GM21737 (cell line): ENCODE data around the gene DLX2.

Experiments
- ATAC-seq: cut with Tn5 transposase; IDR thresholded peaks from one replicate; pipeline ENCODE4 v1.9.1; 2021; ENCODE audit warnings: mild to moderate bottlenecking, moderate library complexity; ENCODE audit not compliant: unreplicated experiment

DLX2 gene

GRCh38 chr2:172094294-172095145 lies 8.2 kb downstream of the DLX2 start:
- no peak for ATAC-seq

DNA sequence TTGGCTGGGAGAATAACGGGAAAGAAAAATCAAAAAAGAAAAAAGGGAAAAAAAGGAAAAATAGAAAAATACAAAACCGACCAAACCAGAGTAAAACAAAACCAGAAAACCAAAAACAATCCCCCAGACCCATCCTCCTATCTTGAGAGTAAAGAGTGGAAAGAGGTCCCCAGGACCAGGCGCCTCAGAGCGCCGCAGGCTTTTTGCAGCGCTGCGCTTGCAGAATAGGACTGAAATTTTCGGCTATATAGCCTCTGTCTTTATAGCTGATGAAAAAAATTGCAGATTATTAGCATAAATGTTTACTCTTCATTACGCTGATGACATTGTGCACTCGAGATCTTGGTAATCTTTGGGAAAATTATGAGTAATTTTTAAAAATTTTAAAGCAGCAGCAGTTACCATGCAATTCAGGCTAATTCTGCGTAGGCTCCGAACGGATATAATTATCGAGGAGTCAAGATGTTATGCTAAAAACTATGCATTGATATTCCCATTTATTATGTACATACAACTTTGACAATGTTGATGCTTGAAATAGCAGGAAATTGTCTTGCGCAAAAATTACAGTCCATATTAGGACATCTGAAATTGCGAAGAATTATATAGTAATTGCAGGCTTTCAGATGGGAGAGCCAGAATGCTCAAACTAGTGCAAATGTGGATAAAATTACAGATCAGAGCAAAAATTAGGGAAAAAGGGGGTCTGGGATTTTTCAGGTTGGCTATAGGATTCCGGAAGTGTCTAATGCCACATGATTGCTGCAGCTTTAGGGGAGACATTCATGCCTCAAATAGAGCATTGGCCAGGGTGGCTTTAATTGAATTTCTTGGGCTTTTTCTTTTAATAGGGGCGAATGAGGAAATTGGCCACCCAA lies 9.0 kb downstream of the DLX2 start:
- no peak for ATAC-seq

DNA sequence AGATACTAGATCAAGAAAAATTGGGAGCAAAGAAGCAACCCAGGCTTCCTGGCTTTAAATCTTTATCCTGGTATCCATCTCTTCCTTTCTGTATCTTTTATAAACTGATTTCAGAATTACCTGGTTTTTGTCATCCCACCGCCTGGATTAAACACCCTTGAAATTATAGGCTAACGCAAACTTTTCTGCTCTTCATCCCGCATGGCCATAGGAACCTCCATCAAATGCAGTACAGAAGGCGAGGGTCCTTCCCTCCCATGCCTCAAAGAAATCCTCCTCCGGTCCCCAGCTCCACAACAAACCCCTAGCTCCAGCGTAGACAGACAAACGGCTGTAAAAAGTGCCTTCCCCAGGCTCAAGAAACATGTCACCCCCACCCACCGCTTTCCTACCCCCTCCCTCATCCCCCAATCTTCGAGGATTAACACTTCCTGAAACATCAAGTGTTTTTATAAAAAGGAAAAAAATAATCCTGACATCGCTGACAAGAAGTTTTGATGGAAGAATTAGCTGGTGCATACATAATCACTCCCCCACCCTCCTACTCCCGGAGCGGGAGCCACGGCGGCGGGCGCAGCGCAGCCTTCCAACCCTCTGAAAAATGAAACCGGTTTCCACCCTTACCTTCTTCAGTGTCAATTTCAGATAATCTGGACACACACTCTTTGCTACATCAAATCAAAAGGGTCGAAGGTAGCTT lies 9.8 kb downstream of the DLX2 start:
- ATAC-seq, result no peak

DNA sequence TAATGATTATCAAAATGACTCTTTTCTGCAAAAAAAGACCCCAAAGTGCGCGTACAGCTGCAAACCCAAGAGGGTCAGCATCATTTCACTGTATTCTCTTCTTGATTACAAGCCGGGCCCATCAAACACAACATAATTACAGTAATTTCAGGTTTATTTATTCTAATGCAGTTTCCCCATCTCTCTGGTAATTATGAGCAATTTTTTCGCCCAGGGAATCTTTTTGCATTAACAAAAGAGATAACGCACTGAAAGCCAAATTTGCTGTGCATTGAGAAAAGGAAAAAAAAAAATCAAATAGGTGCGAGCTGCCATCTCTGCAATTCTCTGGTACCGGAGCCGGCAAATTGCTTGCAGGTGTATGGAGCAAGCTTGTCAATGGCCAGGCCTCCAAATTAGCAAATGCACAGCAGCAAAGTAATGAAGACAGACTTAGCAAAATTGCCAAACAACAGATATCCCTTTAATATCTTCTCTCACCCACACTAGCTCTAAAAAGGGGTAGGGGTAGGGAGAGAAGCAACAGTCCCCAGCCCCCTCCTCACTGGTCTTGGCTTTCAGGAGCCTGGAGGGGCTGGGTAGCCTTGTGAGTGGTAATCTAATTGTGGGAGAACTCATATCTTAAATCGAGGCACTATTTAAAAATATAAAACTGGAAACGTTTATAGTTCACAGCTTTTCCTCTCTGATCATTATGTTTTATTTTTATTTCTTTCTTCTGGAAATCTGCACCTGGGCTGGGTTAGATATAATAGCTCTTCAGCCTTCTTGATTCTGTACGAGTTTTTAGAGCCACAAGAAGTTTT lies 10.7 kb downstream of the DLX2 start:
- ATAC-seq, result no peak

DNA sequence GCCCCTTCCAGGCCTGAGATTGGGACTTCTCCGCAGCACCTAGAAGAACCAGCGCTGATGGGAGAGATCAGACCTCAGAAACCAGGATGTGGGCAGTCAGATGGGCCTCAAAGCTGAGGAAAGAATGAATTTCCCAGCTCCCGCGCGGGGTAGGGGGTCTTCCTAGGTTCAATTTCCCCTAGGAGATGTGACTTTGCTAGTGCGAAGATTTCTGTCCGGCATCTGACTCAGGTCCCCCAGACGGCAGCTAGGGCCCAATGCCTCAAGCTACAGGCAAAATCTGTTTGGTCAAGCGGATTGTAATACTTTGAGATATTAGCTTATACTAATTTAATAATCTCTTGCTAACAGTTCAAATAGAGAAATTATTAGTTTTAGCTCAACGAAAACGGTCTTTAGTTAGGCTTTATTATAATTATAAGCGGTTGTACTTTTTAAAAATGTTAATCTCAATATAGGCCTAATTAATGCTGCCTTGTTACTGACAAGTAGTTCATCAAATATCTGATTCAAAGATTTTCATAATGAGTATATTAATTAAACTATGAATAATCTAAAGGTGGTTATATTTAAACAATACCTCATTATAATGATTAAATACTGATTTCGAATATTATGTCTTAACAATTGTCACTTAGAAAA lies 11.6 kb downstream of the DLX2 start:
- ATAC-seq, result no peak

DNA sequence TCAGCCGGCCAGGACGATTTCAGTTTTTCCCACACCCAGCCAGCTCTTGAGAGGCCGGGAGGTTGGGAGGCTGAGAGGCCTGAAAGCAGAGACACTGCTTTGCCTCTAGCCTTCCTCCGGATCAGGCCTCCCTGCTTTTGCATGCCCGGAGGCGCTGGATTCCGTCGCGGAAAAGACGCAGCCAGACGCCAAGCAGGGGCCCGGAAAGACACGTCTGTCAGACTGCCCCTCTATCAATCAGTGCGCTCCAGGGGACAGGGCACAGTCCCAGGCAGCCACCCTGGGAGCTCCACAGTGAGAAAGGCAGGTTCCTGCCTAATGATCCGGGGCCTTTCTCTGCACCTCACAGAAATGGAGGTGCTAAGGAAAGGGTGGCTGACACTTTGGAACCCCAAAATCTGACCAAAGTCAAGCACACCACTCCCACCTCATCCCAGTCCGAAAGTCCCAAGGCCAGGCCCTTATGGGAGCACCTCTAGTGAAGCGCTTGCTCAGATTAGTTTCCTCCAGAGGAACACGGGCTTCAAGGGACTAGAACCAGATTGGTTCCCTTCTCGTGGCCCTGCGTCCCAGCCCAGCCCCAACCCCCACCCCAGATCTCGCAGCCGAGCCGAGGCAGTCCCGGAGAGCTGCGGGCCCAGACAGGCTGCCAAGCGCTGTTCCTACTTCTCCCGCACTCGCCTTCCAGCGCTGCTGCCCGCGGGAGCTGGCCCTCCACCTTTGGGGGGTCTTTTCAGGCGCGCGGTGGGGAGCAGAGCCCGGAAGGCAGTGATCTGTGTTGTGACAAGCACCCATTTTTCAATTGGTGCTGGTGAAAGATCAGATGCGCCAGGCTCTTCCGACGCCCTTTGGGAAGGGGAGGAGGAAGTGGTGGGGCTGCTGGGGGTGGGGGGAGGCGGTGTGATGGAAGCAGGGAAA lies 12.4 kb downstream of the DLX2 start:
- ATAC-seq, result no peak

DNA sequence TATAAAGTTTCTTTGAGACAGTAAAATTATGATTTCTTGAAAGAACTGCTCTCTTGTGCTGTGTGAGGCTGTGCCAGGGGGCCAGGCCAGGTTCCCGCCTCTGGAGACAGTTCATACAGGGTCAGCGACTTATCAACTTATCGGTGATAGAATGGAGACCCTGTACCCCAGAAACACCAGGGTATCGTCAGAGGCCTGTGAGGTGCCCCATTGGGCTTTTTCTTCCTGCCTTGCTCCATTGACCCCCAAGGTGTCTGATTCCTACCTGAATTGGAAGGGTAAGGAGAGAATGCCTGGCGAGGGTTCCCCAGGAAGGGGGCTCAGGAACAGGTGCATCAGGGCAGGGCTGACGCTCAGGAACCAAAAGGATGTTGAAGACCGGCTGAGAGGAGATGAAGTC lies 13.1 kb downstream of the DLX2 start:
- ATAC-seq, result no peak

- ATAC-seq, result no peak
These were observed 13.6 kb downstream of the DLX2 start for GRCh38 chr2:172089005-172089504.

GRCh38 chr2:172088245-172089004 lies 14.3 kb downstream of the DLX2 start:
- no peak for ATAC-seq

GRCh38 chr2:172087780-172088244 lies 14.9 kb downstream of the DLX2 start:
- ATAC-seq, result no peak

DNA sequence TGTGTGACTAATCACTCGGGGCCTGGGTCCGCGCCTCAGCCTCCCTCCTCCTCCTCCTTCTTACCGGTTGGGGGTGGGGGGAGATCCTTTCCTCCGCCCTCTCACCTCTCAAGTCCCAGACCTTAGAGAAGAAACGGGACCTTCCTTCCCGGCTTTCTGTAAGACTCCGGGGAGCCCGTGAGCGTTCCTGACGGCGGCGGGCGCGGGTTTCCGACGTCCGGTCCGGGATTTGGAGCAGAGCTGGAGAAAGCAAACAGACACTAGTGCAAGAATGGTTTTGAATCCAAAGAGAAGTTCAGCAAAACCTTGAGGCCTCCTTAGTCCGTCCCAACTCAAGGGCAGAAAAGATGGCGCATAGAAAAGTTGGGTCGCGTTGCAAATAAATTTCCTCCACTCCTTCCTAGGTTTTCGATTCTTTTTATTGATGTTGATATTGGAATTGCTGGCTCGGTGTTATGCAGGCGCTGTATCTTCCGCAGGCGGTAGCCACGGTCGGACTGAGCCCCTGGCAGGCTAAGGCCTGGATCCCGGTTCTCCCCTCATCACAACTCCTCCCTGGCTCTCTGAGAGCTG lies 15.4 kb downstream of the DLX2 start:
- no peak for ATAC-seq

GRCh38 chr2:172086241-172087206 lies 16.2 kb downstream of the DLX2 start:
- no peak for ATAC-seq

- no peak for ATAC-seq
These were observed 17.1 kb downstream of the DLX2 start, which contains the start of gene DLX1 for GRCh38 chr2:172085460-172086159. DLX1 (plus strand) TSS chr2:172085507; CDS start chr2:172085678, 171 bp downstream.

DNA sequence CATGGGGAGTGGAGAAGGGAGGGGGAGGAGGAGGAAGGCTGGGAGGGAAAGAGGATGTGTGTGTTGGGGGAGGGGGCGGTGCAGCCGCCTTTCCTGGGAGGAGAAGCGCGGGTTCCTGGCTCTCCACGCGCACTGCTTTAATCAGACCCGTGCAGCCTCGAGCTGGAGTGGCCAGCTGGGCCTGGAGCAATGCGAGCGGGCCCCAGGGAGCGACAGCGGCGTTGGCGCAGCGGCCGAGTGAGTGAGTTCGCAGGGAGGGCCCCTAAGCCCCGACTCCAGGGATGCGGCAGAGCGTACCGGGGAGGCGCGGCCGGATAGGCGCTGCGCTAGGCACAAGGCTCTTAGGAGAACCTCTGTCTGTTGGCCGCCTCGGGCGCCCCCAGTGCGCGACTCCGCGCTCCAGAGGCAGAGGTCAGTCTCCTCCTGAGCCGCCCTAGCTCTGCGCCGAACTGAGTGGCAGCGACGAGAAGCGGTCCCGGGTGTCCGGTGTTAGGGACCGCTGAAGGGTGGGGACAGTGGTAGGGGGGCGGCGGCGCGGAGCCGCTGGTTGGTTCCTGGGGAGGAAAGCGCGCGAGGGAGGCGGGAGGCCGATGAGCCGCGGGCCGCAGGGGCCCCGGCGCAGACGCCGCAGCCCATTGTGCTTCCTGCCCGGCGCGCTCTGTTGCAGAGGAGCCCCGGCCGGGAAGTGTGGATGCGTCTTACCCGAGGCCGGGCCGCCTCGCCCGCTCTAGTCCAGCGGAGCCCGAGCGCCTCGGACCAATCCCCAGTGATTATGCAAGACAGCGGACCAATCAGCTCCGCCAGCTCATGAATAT lies 17.8 kb downstream of the DLX2 start:
- ATAC-seq, result peak; percentile 76

GRCh38 chr2:172084395-172084644 lies 18.4 kb downstream of the DLX2 start:
- no peak for ATAC-seq
